GM19043 (cell line): ENCODE measurements around the gene RPS15.
A peak's percentile ranks its signal among the peaks of the same experiment; 100 is the strongest.

Source experiments
- ATAC-seq: cut with Tn5 transposase; IDR thresholded peaks from one replicate; pipeline ENCODE4 v1.9.1; 2021; ENCODE audit warnings: low read depth; ENCODE audit not compliant: unreplicated experiment

RPS15 gene

DNA sequence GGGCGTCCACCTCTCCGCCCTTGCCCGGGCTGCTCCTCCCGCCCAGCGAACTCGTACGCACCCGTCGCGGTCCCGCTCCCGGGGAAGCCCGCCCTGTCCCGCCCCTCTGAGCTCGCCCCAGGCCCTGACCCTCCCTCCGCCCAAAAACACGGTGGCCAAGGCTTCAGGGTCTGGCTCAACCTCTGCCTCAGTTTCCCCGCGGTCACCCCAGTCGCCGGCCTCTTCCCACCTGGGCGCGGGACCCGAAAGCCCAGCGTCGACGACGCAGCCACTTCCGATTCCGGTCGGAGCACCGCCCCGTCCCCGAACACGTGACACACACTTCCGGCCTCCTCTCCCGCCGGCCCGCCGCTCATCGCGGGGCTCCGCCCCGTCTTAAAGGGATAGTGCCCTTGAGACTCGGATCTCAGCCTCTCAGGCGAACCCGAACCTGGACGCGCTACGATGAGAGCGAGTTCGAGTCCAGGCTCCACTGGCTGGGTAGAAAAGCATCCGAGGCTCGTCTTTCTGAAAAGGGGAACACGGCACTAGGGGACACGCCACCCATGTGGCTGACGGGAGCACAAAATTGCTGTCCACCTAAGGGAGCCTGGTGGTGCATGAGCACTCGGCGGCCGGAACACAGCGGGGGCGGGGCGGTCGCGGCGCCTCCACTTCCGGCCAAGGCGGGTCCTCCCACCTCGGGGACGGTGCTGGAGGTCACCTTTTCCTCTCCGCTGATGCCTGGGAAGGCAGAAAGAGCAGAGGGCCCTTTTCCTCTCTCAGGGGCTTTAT, 40.9 kb downstream of the RPS15 start, which contains the start of gene C19orf25:
Gene C19orf25, minus strand, starts transcription at position 282 of the 774 bp plus-strand sequence. CDS start 312 bp downstream, outside the sequence.
- ATAC-seq, result peak; percentile 83

DNA sequence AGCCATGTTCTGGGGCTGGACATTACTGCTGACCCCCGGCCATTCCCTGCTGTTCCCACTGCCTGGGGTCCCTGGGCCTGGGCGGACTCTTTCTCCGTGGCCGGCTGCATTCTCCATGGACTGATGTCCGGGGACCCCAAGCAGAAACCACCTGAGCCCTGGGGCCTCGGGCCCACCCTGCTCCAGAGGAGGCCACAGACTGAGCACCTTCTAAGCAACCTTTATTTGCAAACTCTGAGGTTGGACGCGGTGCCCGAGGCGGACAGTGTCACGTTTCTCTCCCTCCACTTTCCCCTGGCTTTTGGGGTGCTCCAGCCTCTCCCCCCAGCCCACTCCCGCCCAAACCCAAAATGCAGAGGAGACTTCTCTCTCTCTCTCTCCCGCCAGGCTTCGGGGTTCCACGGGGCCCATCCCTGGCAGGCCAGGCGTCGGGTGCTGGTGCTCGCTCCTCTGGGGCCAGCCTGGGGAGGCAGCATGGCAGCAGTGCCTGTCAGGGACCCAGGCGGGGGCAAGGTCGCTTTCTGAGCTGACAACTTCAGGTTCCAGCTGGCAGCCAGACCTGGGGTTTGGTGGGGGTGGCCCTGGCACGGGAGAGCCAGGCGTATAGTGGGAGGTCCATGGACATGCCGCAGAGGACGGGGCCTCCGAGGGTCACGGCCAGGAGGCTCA, 43.2 kb downstream of the RPS15 start:
- ATAC-seq, result no peak

DNA sequence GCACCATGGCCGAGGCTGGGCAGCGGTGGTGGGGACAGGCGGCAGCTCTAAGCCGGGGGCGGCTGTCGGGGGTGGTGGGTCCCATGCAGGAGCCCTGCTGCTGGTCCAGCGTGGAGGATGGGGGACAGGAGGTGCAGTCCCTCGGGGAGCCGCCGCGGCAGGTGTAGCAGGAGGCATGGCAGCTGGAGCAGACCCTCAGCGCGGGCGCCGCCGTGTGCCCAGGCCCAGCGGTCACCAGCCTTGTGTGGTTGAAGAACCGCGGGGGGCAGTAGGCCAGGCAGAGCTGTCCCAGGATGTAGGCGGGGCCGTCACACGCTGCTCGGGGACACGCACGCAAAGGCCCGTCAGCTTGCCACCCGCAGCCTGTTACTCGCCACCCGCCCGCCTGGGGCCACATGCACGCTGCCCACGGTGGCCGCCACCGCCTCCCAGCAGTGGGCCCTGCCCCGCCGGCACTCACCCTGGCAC, 43.7 kb downstream of the RPS15 start:
- ATAC-seq, result no peak

DNA sequence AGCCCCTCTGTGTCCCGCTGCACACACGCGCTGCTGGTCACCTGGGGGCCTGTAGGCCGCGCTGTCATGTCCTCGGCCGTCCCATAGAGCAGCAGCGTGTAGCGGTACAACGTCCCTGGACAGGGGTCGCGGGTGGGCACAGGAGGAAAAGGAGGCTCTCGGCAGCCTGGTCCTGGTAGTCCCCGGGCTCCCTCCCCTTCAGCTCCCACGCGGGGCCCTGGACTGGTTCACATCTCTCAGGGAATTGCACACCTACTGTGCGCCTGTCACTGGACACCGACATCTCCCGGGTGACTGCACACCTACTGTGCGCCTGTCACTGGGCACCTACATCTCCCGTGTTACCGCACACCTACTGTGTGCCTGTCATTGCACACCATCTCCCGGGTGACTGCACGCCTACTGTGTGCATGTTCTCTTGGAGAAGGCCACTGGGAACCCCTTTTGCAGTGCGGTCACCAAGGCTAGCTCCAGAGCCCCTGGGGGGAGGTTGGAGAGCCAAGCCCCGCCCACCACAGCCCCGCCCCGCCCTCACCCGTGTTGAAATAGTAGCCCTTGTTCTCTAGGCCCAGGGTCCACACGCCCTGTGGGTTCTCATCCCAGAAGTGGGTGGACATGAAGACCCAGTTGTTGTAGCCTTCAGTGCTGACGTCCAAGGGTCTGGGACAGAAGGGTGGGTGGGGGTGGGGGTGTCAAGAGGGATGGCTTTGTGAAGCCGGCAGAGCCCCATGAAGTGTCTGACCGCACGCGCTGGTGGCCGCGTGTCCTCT, 44.4 kb downstream of the RPS15 start:
- no peak for ATAC-seq

DNA sequence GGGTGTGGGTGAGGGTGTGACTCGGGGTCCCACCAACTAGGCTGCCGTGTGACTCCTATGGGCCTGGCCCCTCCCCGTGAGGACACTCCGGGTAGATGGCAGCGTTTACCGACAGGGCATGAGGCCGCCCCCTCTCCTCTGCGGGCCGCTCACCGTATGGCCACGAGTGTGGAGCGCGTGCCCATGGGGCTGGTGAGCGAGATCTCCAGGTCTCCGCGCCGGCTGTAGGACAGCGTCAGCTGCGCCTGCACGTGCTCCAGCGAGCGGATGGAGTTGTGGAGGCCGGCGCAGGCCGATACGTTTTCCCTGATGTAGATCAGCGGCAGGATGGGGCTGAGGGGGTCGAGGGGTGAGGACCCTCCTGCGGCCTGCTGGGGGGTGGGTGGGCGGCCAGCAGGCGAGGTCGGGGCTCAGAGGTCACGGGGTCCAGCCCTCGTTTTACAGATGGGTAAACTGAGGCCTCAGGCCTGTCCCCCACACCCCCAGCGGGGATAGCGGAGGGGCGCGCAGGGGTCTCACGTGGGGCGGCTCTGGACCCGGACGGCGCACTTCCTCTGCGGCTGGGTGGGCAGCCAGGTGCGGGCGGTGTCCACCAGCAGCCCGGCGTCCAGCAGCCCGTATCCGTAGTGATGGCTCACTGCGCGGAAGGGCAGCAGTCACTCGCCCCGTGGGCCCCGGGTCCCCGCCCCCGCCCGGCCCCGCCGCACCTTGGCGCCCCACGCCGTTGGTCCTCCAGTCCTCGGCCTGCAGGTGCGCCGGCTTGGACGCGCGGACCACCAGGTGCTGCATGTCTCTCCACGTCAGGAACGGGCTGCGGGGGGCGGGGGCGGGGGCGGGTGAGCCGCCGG, 45.2 kb downstream of the RPS15 start:
- ATAC-seq, result no peak

DNA sequence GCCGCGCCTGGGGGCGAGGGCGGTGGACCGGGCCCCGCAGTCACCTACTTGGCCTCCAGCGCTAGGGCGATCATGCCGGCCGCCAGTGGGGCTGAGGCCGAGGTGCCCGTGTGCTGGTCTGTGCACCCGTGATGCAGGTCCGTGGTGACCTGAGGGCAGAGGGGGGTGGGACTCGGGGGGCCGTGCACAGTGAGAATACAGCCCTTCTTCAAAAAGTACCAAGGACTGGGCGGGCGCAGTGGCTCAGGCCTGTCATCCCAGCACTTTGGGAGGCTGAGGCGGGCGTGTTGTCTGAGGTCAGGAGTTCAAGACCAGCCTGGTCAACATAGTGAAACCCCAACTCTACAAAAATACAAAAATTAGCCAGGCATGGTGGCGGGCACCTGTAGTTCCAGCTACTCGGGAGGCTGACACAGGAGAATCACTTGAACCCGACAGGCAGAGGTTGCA, 45.8 kb downstream of the RPS15 start:
- no peak for ATAC-seq

DNA sequence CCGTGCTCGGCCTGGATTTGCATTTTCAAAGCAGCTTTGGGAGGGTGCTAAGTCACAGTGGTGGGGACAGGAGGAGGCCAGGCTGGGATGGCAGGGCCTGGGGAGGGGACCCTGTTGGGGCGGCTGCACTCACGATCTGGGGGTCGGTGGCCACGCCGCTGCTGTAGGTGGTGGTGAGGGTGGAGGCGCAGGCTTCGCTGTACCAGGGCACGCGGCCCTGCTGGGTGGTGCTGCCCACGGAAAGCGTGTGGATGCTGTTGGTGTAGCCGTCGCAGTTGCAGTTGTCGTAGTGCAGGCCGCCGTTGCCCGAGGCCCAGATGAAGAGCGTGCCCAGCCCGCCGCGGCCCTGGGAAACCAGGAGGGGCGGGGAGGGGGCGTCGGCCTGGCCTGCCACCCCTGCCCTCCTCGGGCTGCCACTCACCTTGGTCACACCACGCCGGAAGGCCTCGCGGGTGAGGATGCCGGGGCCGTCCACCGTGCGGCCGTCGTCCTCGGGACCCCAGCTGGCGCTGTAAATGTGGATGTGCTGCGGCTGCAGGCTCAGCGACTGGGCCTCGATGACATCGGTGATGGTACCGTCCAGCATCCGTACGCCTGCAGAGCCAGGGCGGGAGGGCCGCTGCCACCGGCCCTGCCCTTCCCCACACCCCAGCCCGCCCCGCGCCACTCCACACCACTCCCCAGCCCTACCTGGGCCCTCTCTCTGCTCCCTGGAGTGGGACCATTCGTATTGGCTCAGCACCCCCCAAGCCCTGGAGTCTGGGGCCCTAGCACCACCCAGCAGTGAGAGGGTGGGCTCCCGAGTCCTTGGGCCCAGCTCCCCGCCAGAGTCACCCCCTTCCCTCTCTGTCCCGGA, 48.8 kb downstream of the RPS15 start:
- ATAC-seq, result no peak

DNA sequence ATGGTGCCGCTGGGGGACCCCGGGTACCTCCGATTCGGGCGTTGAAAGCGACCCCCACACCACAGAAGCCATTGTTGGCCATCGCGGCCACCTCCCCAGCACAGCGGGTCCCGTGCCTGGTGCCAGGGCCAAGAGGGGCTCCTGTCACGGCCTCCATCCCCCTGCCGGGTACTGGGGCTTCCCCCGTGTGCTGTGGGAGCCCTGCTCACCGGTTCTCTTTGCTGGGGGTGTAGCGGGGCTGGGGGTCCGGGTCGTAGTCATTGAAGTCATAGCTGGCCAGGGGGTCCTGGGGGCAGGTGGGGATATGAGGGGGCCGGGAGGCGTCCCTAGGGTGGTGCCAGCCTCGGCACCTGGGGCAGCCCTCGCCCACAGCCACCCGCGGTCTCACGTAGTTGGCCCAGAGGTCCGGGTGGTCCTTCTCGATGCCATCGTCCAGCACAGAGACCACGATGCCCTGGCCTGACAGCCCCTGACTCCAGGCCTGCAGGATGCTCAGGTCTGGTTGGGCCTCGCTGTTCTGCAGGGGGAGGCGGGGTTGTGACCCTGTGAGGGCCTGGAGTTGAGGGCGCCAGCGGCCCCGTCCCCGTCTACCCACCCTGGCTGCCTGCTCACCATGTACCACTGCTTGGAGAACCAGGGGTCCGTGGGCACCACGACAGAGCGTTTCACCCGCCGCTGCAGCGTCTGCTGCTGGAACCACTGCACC, 49.5 kb downstream of the RPS15 start:
- ATAC-seq, result no peak

DNA sequence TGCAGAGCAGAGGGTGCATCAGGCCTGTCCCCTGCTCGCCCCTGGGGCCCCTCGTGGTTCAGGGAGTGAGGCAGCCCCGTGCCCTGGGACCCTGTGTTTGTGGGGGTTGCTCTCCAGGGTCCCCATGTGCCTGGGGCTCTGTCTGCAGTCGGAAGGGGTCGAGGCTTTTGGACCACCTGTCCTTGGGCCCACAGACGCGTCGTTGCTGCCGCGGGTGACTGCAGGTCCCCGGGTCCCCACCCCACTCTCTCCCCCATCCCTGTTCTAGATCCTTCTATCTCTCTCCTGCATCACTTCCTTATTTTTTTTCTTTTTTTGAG, 50.0 kb downstream of the RPS15 start:
- no peak for ATAC-seq

DNA sequence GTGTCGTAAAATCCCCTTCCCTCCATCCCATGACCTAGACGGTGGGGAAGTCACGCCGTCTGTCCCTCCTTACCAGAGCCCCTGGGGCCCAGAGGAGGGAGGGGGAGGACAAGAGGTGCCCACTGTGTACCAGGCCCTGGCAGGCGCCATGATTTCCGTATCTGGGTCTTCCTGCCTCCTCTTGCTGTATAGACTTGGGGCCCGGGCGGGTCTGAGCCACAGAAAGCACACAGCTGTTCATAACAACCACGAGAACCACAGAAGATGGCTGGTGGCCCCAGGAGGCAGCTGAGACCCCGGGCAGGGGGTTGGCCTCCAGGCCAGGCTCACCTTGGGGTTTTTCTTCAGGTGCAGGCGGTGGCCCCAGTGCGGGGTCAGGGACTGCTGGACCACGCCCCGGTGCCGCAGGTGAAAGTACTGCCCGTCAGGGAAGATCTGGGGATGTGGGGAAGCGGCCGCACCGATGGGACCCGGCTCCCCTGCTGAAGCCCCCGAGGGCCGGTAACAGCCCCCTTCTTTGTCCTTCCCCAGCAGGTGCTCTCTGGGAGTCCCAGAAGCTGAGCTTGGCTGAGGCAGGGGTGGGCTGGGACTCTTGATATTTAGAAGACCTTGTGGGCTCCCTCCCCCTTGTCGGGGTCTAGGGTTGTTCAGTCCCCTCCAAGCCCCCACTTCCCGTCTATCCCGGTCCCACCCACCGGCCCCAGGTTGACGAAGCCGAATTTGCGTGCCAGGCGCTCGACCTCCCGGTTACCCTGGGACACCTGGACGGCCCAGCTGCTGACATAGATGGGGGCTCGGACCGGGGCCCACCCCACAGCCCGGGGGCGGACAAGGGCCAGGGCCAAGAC, 51.5 kb downstream of the RPS15 start:
- no peak for ATAC-seq
